ENCODE data around the gene DENND2C. TPM values are rescaled to one million over a fixed set of nuclear protein-coding genes. Genes with fewer than 3 reads are reported as not detected.

Gene DENND2C
- polyA plus RNA-seq, 1 experiment = 0.45 TPM

GRCh38 chr1:114670083-114671010 lies 498 bp upstream of the DENND2C start:
- ChIA-PET CTCF (interaction anchor here (0.6 to 1.7 kb wide), 8 partner anchors 10 to 886 kb away, joined by 3 to 4 read pairs (median 3); partner anchors contain the start of gene AMPD1), POLR2A (no interaction called here)
- H3K27me3 ChIP-seq (ENCODE audit: control insufficient read depth, insufficient read depth, low read length) = peaks cover 2% of the 10 kb centered on the region; the same call in 1 of the 2 replicates
- no peaks in the 10 kb centered on the region for H3K36me3 ChIP-seq (ENCODE audit: control insufficient read depth, insufficient read depth, low read length)
- peak; percentile 17; the same call in 1 of the 2 replicates for TF ChIP-seq CTCF (IDR thresholded peaks at IDR 0.05; ENCODE audit: insufficient read depth, low read depth, low read length)
- H3K4me3 ChIP-seq (ENCODE audit: low read depth, low read length) = peak overlapping the region; percentile 58
- DNase-seq (ENCODE audit: low read depth) = peak; percentile 43

- POLR2A ChIA-PET = interaction anchor here (0.7 kb wide), 1 partner anchor 303 kb away, joined by 5 read pairs; no protein-coding TSS in a partner anchor
- CTCF ChIA-PET = interaction anchor here (0.9 to 1.7 kb wide), 3 partner anchors 10 to 322 kb away, joined by 3 to 4 read pairs (median 3); no protein-coding TSS in a partner anchor
- TF ChIP-seq CTCF (IDR thresholded peaks at IDR 0.05; ENCODE audit: insufficient read depth, low read depth, low read length) = no peak
- Histone ChIP-seq H3K27me3 (ENCODE audit: control insufficient read depth, insufficient read depth, low read length) (no peaks in the 10 kb centered on the region), H3K4me3 (ENCODE audit: low read depth, low read length) (peak overlapping the region; percentile 58), H3K36me3 (ENCODE audit: control insufficient read depth, insufficient read depth, low read length) (no peaks in the 10 kb centered on the region)
- peak; percentile 0 for DNase-seq (ENCODE audit: low read depth)
Observed at GRCh38 chr1:114668784-114669561, 876 bp downstream of the DENND2C start.

- CTCF ChIA-PET = interaction anchor here (1.0 to 1.7 kb wide), 2 partner anchors 9 to 321 kb away, joined by 3 to 4 read pairs; no protein-coding TSS in a partner anchor
- Histone ChIP-seq H3K27me3 (ENCODE audit: control insufficient read depth, insufficient read depth, low read length) (no peaks in the 10 kb centered on the region), H3K36me3 (ENCODE audit: control insufficient read depth, insufficient read depth, low read length) (no peaks in the 10 kb centered on the region), H3K4me3 (ENCODE audit: low read depth, low read length) (no peak overlapping the region)
- DNase-seq (ENCODE audit: low read depth) = no peak
- TF ChIP-seq CTCF (IDR thresholded peaks at IDR 0.05; ENCODE audit: insufficient read depth, low read depth, low read length) = no peak
- POLR2A ChIA-PET = interaction anchor here (0.7 kb wide), 1 partner anchor 303 kb away, joined by 5 read pairs; no protein-coding TSS in a partner anchor
Observed at GRCh38 chr1:114668373-114668772, 1.5 kb downstream of the DENND2C start.

- ChIA-PET CTCF (no interaction called here), POLR2A (no interaction called here)
- DNase-seq (ENCODE audit: low read depth) = no peak
- Histone ChIP-seq H3K4me3 (ENCODE audit: low read depth, low read length) (no peak overlapping the region), H3K36me3 (ENCODE audit: control insufficient read depth, insufficient read depth, low read length) (no peaks in the 10 kb centered on the region), H3K27me3 (ENCODE audit: control insufficient read depth, insufficient read depth, low read length) (no peaks in the 10 kb centered on the region)
- no peak for TF ChIP-seq CTCF (IDR thresholded peaks at IDR 0.05; ENCODE audit: insufficient read depth, low read depth, low read length)
Observed at GRCh38 chr1:114666954-114667353, 2.9 kb downstream of the DENND2C start.

- CTCF ChIA-PET = no interaction called here
- no peak for TF ChIP-seq CTCF (IDR thresholded peaks at IDR 0.05; ENCODE audit: insufficient read depth, low read depth, low read length)
- POLR2A ChIA-PET = no interaction called here
- no peak overlapping the region for H3K4me3 ChIP-seq (ENCODE audit: low read depth, low read length)
- no peaks in the 10 kb centered on the region for H3K36me3 ChIP-seq (ENCODE audit: control insufficient read depth, insufficient read depth, low read length)
- H3K27me3 ChIP-seq (ENCODE audit: control insufficient read depth, insufficient read depth, low read length) = no peaks in the 10 kb centered on the region
- DNase-seq (ENCODE audit: low read depth) = no peak
Observed at GRCh38 chr1:114660238-114660637, 9.6 kb downstream of the DENND2C start.
